Measurements from ENCODE around the gene TRIM44. TPM values are rescaled to one million over a fixed set of nuclear protein-coding genes. Genes with fewer than 3 reads are reported as not detected.
"Not testable (repeated sequence)": the region's sequence is repeated elsewhere in the genome, so short reads cannot be mapped to it uniquely, and the experiment has no call there.

Gene TRIM44
- polyA plus RNA-seq, 3 donors, result 88.7 to 95.1 (median 88.8) TPM

- peak in 3 of 11 donors; percentile 8 to 57 (median 24) for DNase-seq (ENCODE audit: extremely low read depth in 1 of 11, low read depth in 9 of 11, low spot score in 4 of 11)
These were observed 72.3 kb downstream of the TRIM44 start for GRCh38 chr11:35734669-35735410.

- no peak for DNase-seq (ENCODE audit: extremely low read depth in 1 of 11, low read depth in 9 of 11, low spot score in 4 of 11)
These were observed 72.8 kb downstream of the TRIM44 start for GRCh38 chr11:35735411-35735810.

GRCh38 chr11:35735903-35736302 is 73.3 kb downstream of the TRIM44 start:
- DNase-seq (ENCODE audit: extremely low read depth in 1 of 11, low read depth in 9 of 11, low spot score in 4 of 11), result peak in 4 of 11 donors; percentile 21 to 54 (median 28)

- no peak for DNase-seq (ENCODE audit: extremely low read depth in 1 of 11, low read depth in 9 of 11, low spot score in 4 of 11)
These were observed 74.4 kb downstream of the TRIM44 start for GRCh38 chr11:35736952-35737351.

- no peak for DNase-seq (ENCODE audit: extremely low read depth in 1 of 11, low read depth in 9 of 11, low spot score in 4 of 11)
These were observed 77.7 kb downstream of the TRIM44 start for GRCh38 chr11:35740061-35740799.

GRCh38 chr11:35742707-35743454 is 80.3 kb downstream of the TRIM44 start:
- no peak for DNase-seq (ENCODE audit: extremely low read depth in 1 of 11, low read depth in 9 of 11, low spot score in 4 of 11)

- no peak for DNase-seq (ENCODE audit: extremely low read depth in 1 of 11, low read depth in 9 of 11, low spot score in 4 of 11)
These were observed 84.0 kb downstream of the TRIM44 start for GRCh38 chr11:35746356-35747153.

GRCh38 chr11:35747668-35748067 is 85.1 kb downstream of the TRIM44 start:
- no peak for DNase-seq (ENCODE audit: extremely low read depth in 1 of 11, low read depth in 9 of 11, low spot score in 4 of 11)

GRCh38 chr11:35748644-35749043 is 86.1 kb downstream of the TRIM44 start:
- no peak for DNase-seq (ENCODE audit: extremely low read depth in 1 of 11, low read depth in 9 of 11, low spot score in 4 of 11)

- DNase-seq (ENCODE audit: extremely low read depth in 1 of 11, low read depth in 9 of 11, low spot score in 4 of 11), result no peak
These were observed 87.7 kb downstream of the TRIM44 start for GRCh38 chr11:35750315-35750714.

GRCh38 chr11:35750981-35751663 is 88.5 kb downstream of the TRIM44 start:
- DNase-seq (ENCODE audit: extremely low read depth in 1 of 11, low read depth in 9 of 11, low spot score in 4 of 11), result no peak

- no peak for DNase-seq (ENCODE audit: extremely low read depth in 1 of 11, low read depth in 9 of 11, low spot score in 4 of 11)
These were observed 89.1 kb downstream of the TRIM44 start for GRCh38 chr11:35751664-35752061.

GRCh38 chr11:35752115-35752514 is 89.5 kb downstream of the TRIM44 start:
- no peak for DNase-seq (ENCODE audit: extremely low read depth in 1 of 11, low read depth in 9 of 11, low spot score in 4 of 11)

GRCh38 chr11:35753573-35753972 is 91.0 kb downstream of the TRIM44 start:
- DNase-seq (ENCODE audit: extremely low read depth in 1 of 11, low read depth in 9 of 11, low spot score in 4 of 11), result not testable (repeated sequence)

GRCh38 chr11:35759951-35760350 is 97.4 kb downstream of the TRIM44 start:
- DNase-seq (ENCODE audit: extremely low read depth in 1 of 11, low read depth in 9 of 11, low spot score in 4 of 11), result not testable (repeated sequence)

- no peak for DNase-seq (ENCODE audit: extremely low read depth in 1 of 11, low read depth in 9 of 11, low spot score in 4 of 11)
These were observed 99.3 kb downstream of the TRIM44 start for GRCh38 chr11:35761899-35762298.

- DNase-seq (ENCODE audit: extremely low read depth in 1 of 11, low read depth in 9 of 11, low spot score in 4 of 11), result no peak
These were observed 100.7 kb downstream of the TRIM44 start for GRCh38 chr11:35763301-35763700.

- no peak for DNase-seq (ENCODE audit: extremely low read depth in 1 of 11, low read depth in 9 of 11, low spot score in 4 of 11)
These were observed 101.2 kb downstream of the TRIM44 start for GRCh38 chr11:35763765-35764164.

All from renal cortex interstitium (tissue), 11 donors.